CD4-positive, alpha-beta T cell (primary cell): ENCODE data around the gene SEMA4D. TPM values are rescaled to one million over a fixed set of nuclear protein-coding genes. Genes with fewer than 3 reads are reported as not detected.

Source experiments
- ATAC-seq: fragments of 200-7000 bp; cut with Tn5 transposase; one replicate; pipeline ENCODE4 v1.10.0; 2022; ENCODE audit warnings: mild to moderate bottlenecking; ENCODE audit not compliant: poor library complexity
- CTCF ChIA-PET: fragments of 350-600 bp; sonication (Branson Sonifier 250); formaldehyde crosslinking; loops from one replicate; lab custom pipeline; 2021; ENCODE audit warnings: antibody characterized with exemption, inconsistent platforms; lab: Charles Lee
- POLR2A ChIA-PET: fragments of 350-600 bp; sonication (Branson Sonifier 250); formaldehyde crosslinking; loops from one replicate; lab custom pipeline; 2021; ENCODE audit warnings: antibody characterized with exemption, inconsistent platforms; lab: Charles Lee
- DNase-seq, 14 experiments: peaks; one replicate each; pipeline ENCODE4 v3.0.0-alpha.2; 2013 to 2020; ENCODE audit warnings: mixed read lengths in 2 of 14
- H3K27ac ChIP-seq, 2 donors: one replicate each; pipeline versions ENCODE4 v1.5.1 to v1.7.0; 2013; ENCODE audit warnings: low read length in 2 of 2, low read depth in 1 of 2, mild to moderate bottlenecking in 1 of 2
- H3K27me3 ChIP-seq, 2 experiments: 1 replicate in 1 of 2; 2 replicates in 1 of 2; pipeline versions ENCODE4 v1.6.1 to v1.7.0; 2013; ENCODE audit warnings: low read length in 2 of 2, control low read depth in 1 of 2, mild to moderate bottlenecking in 1 of 2, moderate library complexity in 1 of 2; ENCODE audit not compliant: insufficient read depth in 2 of 2, control insufficient read depth in 1 of 2
- H3K36me3 ChIP-seq: one replicate; pipeline ENCODE4 v1.6.1; 2013; ENCODE audit warnings: low read length, control low read depth; ENCODE audit not compliant: insufficient read depth
- H3K4me1 ChIP-seq: one replicate; pipeline ENCODE4 v1.6.1; 2013; ENCODE audit warnings: low read length, control low read depth; ENCODE audit not compliant: insufficient read depth
- H3K4me3 ChIP-seq: one replicate; pipeline ENCODE4 v1.5.1; 2013; ENCODE audit warnings: mild to moderate bottlenecking, low read length, moderate library complexity
- H3K9me3 ChIP-seq, 2 experiments: 1 replicate in 1 of 2; 2 replicates in 1 of 2; pipeline versions ENCODE4 v1.6.1 to v1.7.0; 2013; ENCODE audit warnings: low read length in 2 of 2, mild to moderate bottlenecking in 2 of 2, control low read depth in 1 of 2, moderate library complexity in 1 of 2; ENCODE audit not compliant: control insufficient read depth in 1 of 2, insufficient read depth in 1 of 2
- H3K27ac Mint-ChIP-seq: one replicate; pipeline ENCODE4 v1.8.0; 2020; ENCODE audit warnings: mixed read lengths
- H3K27me3 Mint-ChIP-seq: one replicate; pipeline ENCODE4 v1.8.0; 2021; ENCODE audit warnings: mixed read lengths
- H3K36me3 Mint-ChIP-seq: one replicate; pipeline ENCODE4 v1.8.0; 2021; ENCODE audit warnings: low read depth, mixed read lengths
- H3K4me1 Mint-ChIP-seq: one replicate; pipeline ENCODE4 v1.8.0; 2021; ENCODE audit warnings: low read depth, mixed read lengths
- H3K4me3 Mint-ChIP-seq: one replicate; pipeline ENCODE4 v1.8.0; 2020; ENCODE audit warnings: mild to moderate bottlenecking, mixed read lengths
- H3K9me3 Mint-ChIP-seq: one replicate; pipeline ENCODE4 v1.8.0; 2020; ENCODE audit warnings: mixed read lengths
- intact Hi-C, 2 experiments: fragments of 100-400 bp; cut with DNase I in 1 of 2; cut with micrococcal nuclease in 1 of 2; formaldehyde crosslinking; loops; one replicate each; pipeline versions ENCODE4 v1.15.1 to v1.9.0; 2023 to 2025; cut with DNase I, micrococcal nuclease
- polyA plus RNA-seq, 2 donors: library from polyadenylated mRNA; unstranded; fragments of 120-200 nt; gene quantifications; one replicate each; pipeline ENCODE4 v1.2.1, GENCODE V29; 2013
- total RNA-seq, 174 experiments: library from RNA in 2 of 174; stranded (reverse) in 2 of 174; gene quantifications; one replicate each; pipeline ENCODE4 v1.2.3 and lab custom pipeline; 2021 to 2026
- TF ChIP-seq, protein P1 (sequence below): fragments of 200-600 bp; IDR thresholded peaks from one replicate; pipeline ENCODE4 v1.8.0; 2022; ENCODE audit warnings: antibody characterized with exemption, mild to moderate bottlenecking

SEMA4D gene, protein sequence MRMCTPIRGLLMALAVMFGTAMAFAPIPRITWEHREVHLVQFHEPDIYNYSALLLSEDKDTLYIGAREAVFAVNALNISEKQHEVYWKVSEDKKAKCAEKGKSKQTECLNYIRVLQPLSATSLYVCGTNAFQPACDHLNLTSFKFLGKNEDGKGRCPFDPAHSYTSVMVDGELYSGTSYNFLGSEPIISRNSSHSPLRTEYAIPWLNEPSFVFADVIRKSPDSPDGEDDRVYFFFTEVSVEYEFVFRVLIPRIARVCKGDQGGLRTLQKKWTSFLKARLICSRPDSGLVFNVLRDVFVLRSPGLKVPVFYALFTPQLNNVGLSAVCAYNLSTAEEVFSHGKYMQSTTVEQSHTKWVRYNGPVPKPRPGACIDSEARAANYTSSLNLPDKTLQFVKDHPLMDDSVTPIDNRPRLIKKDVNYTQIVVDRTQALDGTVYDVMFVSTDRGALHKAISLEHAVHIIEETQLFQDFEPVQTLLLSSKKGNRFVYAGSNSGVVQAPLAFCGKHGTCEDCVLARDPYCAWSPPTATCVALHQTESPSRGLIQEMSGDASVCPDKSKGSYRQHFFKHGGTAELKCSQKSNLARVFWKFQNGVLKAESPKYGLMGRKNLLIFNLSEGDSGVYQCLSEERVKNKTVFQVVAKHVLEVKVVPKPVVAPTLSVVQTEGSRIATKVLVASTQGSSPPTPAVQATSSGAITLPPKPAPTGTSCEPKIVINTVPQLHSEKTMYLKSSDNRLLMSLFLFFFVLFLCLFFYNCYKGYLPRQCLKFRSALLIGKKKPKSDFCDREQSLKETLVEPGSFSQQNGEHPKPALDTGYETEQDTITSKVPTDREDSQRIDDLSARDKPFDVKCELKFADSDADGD
- 100 to 1,000 TPM; 399 to 430 TPM for total RNA-seq
- polyA plus RNA-seq (2013, experiment 1 of 2) = 167 TPM
- polyA plus RNA-seq (2013, experiment 2 of 2) = 185 TPM
- 191 to 1,233 (median 381) reads per million in 172 experiments for total RNA-seq (lab: John Stamatoyannopoulos, UW)

DNA sequence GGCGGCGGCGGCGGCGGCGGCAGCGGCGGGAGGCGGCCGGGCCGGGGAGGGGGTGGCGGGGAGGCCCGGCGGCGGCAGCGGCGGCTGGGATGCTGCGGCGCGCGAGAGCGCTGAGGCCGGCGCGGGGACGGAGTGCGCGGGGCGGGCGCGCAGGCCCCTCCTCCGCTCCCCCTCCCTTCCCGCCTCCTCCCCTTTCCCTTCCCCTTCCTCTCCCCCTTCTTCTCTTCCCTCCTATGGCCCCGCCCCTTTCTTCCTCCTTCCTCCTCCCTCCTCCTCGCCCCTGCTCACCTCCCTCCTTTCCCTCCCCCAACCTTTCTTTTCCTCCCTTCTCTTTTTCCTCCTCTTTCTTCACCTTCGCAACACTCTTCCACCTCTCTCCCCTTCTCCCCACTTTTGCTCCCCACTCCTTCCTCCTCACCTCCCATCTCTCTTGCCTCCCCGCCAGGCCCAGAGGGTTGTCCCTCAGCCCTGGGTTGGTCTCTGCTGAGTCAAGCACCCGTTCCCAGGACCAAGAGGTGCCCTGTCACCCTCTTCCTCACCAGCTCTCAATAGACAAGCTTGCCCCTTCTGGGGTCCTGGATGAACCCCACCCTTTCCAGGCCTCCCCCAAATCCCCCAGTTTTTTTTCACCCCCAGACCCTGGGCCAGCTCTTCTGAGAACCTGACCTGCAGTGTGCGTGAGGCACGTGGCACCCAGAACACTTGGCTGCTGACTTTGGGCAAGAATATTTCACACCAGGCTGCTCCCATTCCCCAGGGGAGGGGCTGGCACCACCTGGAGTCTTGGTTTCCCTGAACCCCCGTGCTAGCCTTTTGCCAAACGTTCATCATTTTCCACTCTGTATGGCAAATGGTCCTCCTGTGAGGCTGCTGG is at the start of gene SEMA4D:
SEMA4D (minus strand) TSS at position 136 of the 874 bp plus-strand sequence. CDS start 92,657 bp downstream, outside the sequence.
- TF ChIP-seq, protein P1, sequence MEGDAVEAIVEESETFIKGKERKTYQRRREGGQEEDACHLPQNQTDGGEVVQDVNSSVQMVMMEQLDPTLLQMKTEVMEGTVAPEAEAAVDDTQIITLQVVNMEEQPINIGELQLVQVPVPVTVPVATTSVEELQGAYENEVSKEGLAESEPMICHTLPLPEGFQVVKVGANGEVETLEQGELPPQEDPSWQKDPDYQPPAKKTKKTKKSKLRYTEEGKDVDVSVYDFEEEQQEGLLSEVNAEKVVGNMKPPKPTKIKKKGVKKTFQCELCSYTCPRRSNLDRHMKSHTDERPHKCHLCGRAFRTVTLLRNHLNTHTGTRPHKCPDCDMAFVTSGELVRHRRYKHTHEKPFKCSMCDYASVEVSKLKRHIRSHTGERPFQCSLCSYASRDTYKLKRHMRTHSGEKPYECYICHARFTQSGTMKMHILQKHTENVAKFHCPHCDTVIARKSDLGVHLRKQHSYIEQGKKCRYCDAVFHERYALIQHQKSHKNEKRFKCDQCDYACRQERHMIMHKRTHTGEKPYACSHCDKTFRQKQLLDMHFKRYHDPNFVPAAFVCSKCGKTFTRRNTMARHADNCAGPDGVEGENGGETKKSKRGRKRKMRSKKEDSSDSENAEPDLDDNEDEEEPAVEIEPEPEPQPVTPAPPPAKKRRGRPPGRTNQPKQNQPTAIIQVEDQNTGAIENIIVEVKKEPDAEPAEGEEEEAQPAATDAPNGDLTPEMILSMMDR = no peak
- no peaks in the 10 kb centered on the region for H3K27me3 ChIP-seq
- Mint-ChIP-seq H3K27me3 (no peaks in the 10 kb centered on the region), H3K9me3 (no peaks in the 10 kb centered on the region), H3K36me3 (peaks cover 39% of the 10 kb centered on the region), H3K4me1 (peaks cover 92% of the 10 kb centered on the region), H3K27ac (peak within 1 kb of the TSS; percentile 90), H3K4me3 (peak within 1 kb of the TSS; percentile 100)
- intact Hi-C loops = loop anchor here (2.0 to 5.0 kb wide), 6 partner anchors 25 to 61 kb away; no protein-coding TSS in a partner anchor
- no peaks in the 10 kb centered on the region for H3K9me3 ChIP-seq
- H3K27ac ChIP-seq = peak within 1 kb of the TSS; percentile 60 to 68
- ATAC-seq (peak; percentile 4), DNase-seq (peak in 12 of 14 experiments; percentile 37 to 84 (median 58))
- H3K36me3 ChIP-seq = peaks cover 3% of the 10 kb centered on the region
- H3K4me3 ChIP-seq = peak within 1 kb of the TSS; percentile 83
- POLR2A ChIA-PET = interaction anchor here (0.6 to 1.9 kb wide), 15 partner anchors 8 to 50 kb away, joined by 3 to 14 read pairs (median 5); no protein-coding TSS in a partner anchor
- CTCF ChIA-PET = interaction anchor here (1.2 to 1.9 kb wide), 3 partner anchors 27 to 69 kb away, joined by 4 to 12 read pairs (median 9); no protein-coding TSS in a partner anchor
- peaks cover 84% of the 10 kb centered on the region for H3K4me1 ChIP-seq

DNA sequence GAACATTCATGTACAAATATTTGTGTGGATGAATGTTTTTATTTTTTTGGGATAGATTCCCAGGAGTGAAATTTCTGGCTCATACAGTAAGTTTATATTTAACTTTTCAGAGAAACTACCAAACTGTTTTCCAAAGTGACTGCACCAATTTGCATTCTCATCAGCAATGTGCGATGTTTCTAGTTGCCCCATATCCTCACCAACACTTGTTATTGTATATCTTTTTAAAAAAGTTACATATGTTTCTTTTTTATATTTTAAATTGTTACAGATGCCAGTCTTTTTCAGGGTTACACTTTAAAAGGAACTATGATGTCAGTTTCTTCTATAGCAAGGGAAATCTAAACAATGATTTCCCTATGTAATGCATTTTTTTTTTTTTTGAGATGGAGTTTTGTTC is 49.1 kb upstream of the SEMA4D start:
- Histone ChIP-seq H3K27ac (no peak overlapping the region), H3K4me3 (no peak overlapping the region), H3K4me1 (peaks cover 29% of the 10 kb centered on the region), H3K36me3 (no peaks in the 10 kb centered on the region), H3K27me3 (no peaks in the 10 kb centered on the region), H3K9me3 (peaks cover 4 to 5% of the 10 kb centered on the region in 2 experiments)
- CTCF ChIA-PET = interaction anchor here (3.0 to 7.2 kb wide), 3 partner anchors 45 to 116 kb away, joined by 19 to 156 read pairs (median 24); no protein-coding TSS in a partner anchor
- Mint-ChIP-seq H3K27ac (no peak overlapping the region), H3K4me1 (peaks cover 47% of the 10 kb centered on the region), H3K9me3 (no peaks in the 10 kb centered on the region), H3K27me3 (no peaks in the 10 kb centered on the region), H3K4me3 (no peak overlapping the region), H3K36me3 (peaks cover 7% of the 10 kb centered on the region)
- DNase-seq = no peak
- intact Hi-C loops = loop anchor here in 1 of 2 experiments (5.0 kb wide), 1 partner anchor 140 kb away; no protein-coding TSS in a partner anchor
- ATAC-seq = no peak
- TF ChIP-seq, protein P1 = no peak
- POLR2A ChIA-PET = no interaction called here
